Fibroblast of lung (primary cell): ENCODE data around the gene PAFAH1B2.

Experiments used
- EZH2 ChIP-seq: IDR thresholded peaks from 2 replicates; pipeline ENCODE4 v1.5.1; 2012; ENCODE audit warnings: low read length, control low read depth, mild to moderate bottlenecking; ENCODE audit errors: missing control alignments
- TF ChIP-seq, protein P1 (sequence below), 2 donors: IDR thresholded peaks in 1 of 2; conservative IDR thresholded peaks in 1 of 2; 1 replicate in 1 of 2; 2 replicates in 1 of 2; pipeline ENCODE4 v1.5.1; 2011 to 2012; ENCODE audit warnings: low read length in 2 of 2, control low read depth in 1 of 2, inconsistent platforms in 1 of 2, low read depth in 1 of 2, mild to moderate bottlenecking in 1 of 2

GRCh38 chr11:117198613-117199012, 54.5 kb downstream of the PAFAH1B2 start:
- TF ChIP-seq, protein P1, sequence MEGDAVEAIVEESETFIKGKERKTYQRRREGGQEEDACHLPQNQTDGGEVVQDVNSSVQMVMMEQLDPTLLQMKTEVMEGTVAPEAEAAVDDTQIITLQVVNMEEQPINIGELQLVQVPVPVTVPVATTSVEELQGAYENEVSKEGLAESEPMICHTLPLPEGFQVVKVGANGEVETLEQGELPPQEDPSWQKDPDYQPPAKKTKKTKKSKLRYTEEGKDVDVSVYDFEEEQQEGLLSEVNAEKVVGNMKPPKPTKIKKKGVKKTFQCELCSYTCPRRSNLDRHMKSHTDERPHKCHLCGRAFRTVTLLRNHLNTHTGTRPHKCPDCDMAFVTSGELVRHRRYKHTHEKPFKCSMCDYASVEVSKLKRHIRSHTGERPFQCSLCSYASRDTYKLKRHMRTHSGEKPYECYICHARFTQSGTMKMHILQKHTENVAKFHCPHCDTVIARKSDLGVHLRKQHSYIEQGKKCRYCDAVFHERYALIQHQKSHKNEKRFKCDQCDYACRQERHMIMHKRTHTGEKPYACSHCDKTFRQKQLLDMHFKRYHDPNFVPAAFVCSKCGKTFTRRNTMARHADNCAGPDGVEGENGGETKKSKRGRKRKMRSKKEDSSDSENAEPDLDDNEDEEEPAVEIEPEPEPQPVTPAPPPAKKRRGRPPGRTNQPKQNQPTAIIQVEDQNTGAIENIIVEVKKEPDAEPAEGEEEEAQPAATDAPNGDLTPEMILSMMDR (conservative IDR thresholded peaks at IDR 0.05 in 1 of 2, IDR thresholded peaks at IDR 0.05 in 1 of 2; ENCODE audit: low read depth in 1 of 2, low read length in 2 of 2) = no peak
- no peak for TF ChIP-seq EZH2
